ENCODE measurements around the gene CCDC159. TPM values are rescaled to one million over a fixed set of nuclear protein-coding genes. Genes with fewer than 3 reads are reported as not detected.

Gene CCDC159
- total RNA-seq, 2 donors from 2014 or later, result 12.2 to 15.2 TPM

DNA sequence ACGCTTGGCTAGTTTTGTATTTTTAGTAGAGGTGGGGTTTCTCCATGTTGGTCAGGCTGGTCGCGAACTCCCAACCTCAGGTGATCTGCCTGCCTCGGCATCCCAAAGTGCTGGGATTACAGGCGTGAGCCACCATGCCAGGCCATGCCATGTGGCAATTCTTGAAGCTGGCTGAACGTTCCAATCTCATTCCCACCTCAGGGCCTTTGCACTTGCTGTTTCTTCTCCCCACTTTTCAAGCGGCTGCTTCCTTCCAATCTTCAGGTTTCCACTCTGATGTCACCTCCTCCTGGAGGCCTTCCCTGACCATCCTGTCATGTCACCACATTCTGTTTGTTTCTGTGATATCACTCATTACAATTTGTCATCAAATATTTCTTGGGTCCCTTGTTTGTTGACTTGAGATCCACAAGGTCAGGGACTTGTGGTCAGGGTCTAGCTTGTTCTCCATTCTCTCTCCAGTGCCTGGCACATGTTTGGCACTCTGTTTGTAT is 33.6 kb downstream of the CCDC159 start:
- TF ChIP-seq CTCF (conservative IDR thresholded peaks at IDR 0.05), result no peak
- peaks cover 26% of the 10 kb centered on the region for H3K36me3 Mint-ChIP-seq (ENCODE audit: low read depth)
- no peak for DNase-seq
- Histone ChIP-seq H3K27ac (ENCODE audit: low read depth, low read length) (no peak overlapping the region), H3K9ac (ENCODE audit: extremely low read depth, low read length, poor library complexity, severe bottlenecking) (no peak overlapping the region), H3K4me1 (ENCODE audit: control insufficient read depth, insufficient read depth, low read length) (peaks cover 4% of the 10 kb centered on the region), H3K9me3 (ENCODE audit: control insufficient read depth, low read length) (no peaks in the 10 kb centered on the region), H3K4me3 (ENCODE audit: low read length) (no peak overlapping the region), H3K27me3 (ENCODE audit: control insufficient read depth, insufficient read depth, low read length, poor library complexity, severe bottlenecking) (no peaks in the 10 kb centered on the region), H3K36me3 (ENCODE audit: control insufficient read depth, insufficient read depth, low read length) (peaks cover 20% of the 10 kb centered on the region)
- peak overlapping the region; percentile 74 for H3K4me3 Mint-ChIP-seq
- H3K9me3 Mint-ChIP-seq, result no peaks in the 10 kb centered on the region
- no peaks in the 10 kb centered on the region for H3K27me3 Mint-ChIP-seq (ENCODE audit: insufficient read depth)
- WGBS, 2 experiments (ENCODE audit: insufficient coverage in 1 of 2, insufficient read length in 1 of 2), result 88 to 96% methylated on average over 6 to 7 of the region's 7 CpGs
- peaks cover 5% of the 10 kb centered on the region for H3K4me1 Mint-ChIP-seq
- H3K27ac Mint-ChIP-seq, result peak overlapping the region; percentile 99

- no peaks in the 10 kb centered on the region for H3K9me3 Mint-ChIP-seq
Measured at GRCh38 chr19:11380653-11381537, 34.6 kb downstream of the CCDC159 start.

More at GRCh38 chr19:11380653-11381537, 34.6 kb downstream of the CCDC159 start:
- DNase-seq, result peak; percentile 99
- Mint-ChIP-seq H3K27ac (peak overlapping the region; percentile 99), H3K27me3 (ENCODE audit: insufficient read depth) (no peaks in the 10 kb centered on the region), H3K4me1 (peaks cover 5% of the 10 kb centered on the region), H3K36me3 (ENCODE audit: low read depth) (peaks cover 24% of the 10 kb centered on the region), H3K4me3 (peak overlapping the region; percentile 74)
- H3K36me3 ChIP-seq (ENCODE audit: control insufficient read depth, insufficient read depth, low read length), result peaks cover 20% of the 10 kb centered on the region
- peak overlapping the region; percentile 71 for H3K9ac ChIP-seq (ENCODE audit: extremely low read depth, low read length, poor library complexity, severe bottlenecking)
- peak overlapping the region; percentile 86 for H3K4me3 ChIP-seq (ENCODE audit: low read length)
- H3K27me3 ChIP-seq (ENCODE audit: control insufficient read depth, insufficient read depth, low read length, poor library complexity, severe bottlenecking), result no peaks in the 10 kb centered on the region
- H3K27ac ChIP-seq (ENCODE audit: low read depth, low read length), result peak overlapping the region; percentile 34
- H3K4me1 ChIP-seq (ENCODE audit: control insufficient read depth, insufficient read depth, low read length), result no peaks in the 10 kb centered on the region
- no peaks in the 10 kb centered on the region for H3K9me3 ChIP-seq (ENCODE audit: control insufficient read depth, low read length)
- 3 to 7% methylated on average over 25 to 54 of the region's 54 CpGs for WGBS, 2 experiments (ENCODE audit: insufficient coverage in 1 of 2, insufficient read length in 1 of 2)
- peak; percentile 85 for TF ChIP-seq CTCF (conservative IDR thresholded peaks at IDR 0.05)

Measured in endodermal cell (in vitro differentiated cells).